Mammary epithelial cell (primary cell): Measurements from ENCODE around the gene SLC7A5.

Experiments
- EZH2 ChIP-seq: IDR thresholded peaks from 2 replicates; pipeline ENCODE4 v1.6.1; 2012; ENCODE audit warnings: low read length, inconsistent platforms, borderline replicate concordance
- TF ChIP-seq, protein P1 (sequence below), 2 donors: IDR thresholded peaks in 1 of 2; conservative IDR thresholded peaks in 1 of 2; 2 replicates each; pipeline ENCODE4 v1.5.1; 2011 to 2012; ENCODE audit warnings: inconsistent platforms in 2 of 2, low read length in 2 of 2, mild to moderate bottlenecking in 2 of 2, control low read depth in 1 of 2, low read depth in 1 of 2; ENCODE audit not compliant: insufficient read depth in 1 of 2; ENCODE audit errors: extremely low read depth in 1 of 2

DNA sequence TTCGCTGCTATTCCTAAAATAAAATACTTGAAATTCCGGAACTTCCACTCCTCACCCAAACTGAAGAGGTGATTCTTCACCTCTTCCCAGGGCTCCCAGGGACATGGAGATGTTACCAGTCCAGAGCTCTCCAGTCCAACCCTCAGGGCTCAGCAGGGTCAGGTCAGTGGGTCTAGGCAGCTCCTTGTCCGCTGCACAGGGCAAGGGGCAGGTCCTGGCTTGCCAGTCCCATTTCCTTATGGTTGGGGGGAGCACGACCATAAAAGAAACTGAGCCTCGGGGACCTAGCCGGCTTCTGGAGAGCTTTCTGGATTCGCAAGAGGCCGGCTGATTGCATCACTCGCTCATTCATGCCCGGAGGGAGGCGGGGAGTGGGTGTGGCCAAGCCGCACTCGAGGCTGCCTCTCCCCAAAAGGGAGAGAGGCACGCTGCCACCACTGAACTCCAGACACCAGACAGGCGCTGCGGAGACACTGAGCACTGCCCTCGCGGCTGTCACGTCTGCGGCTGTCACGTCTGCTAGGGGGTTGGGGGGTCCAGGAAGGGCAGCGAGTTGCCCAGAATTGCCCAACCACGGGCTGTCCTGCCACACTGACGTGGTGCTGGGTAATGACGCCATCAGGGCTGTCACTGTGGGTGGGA is 15.8 kb downstream of the SLC7A5 start:
- TF ChIP-seq, protein P1, sequence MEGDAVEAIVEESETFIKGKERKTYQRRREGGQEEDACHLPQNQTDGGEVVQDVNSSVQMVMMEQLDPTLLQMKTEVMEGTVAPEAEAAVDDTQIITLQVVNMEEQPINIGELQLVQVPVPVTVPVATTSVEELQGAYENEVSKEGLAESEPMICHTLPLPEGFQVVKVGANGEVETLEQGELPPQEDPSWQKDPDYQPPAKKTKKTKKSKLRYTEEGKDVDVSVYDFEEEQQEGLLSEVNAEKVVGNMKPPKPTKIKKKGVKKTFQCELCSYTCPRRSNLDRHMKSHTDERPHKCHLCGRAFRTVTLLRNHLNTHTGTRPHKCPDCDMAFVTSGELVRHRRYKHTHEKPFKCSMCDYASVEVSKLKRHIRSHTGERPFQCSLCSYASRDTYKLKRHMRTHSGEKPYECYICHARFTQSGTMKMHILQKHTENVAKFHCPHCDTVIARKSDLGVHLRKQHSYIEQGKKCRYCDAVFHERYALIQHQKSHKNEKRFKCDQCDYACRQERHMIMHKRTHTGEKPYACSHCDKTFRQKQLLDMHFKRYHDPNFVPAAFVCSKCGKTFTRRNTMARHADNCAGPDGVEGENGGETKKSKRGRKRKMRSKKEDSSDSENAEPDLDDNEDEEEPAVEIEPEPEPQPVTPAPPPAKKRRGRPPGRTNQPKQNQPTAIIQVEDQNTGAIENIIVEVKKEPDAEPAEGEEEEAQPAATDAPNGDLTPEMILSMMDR (conservative IDR thresholded peaks at IDR 0.05 in 1 of 2, IDR thresholded peaks at IDR 0.05 in 1 of 2; ENCODE audit: extremely low read depth in 1 of 2, insufficient read depth in 1 of 2, low read depth in 1 of 2, low read length in 2 of 2): no peak
- TF ChIP-seq EZH2: no peak
